Left renal pelvis (tissue), 4 donors: ENCODE data around the gene GRPEL2. TPM values are rescaled to one million over a fixed set of nuclear protein-coding genes. Genes with fewer than 3 reads are reported as not detected.
"Not testable (repeated sequence)": the region's sequence is repeated elsewhere in the genome, so short reads cannot be mapped to it uniquely, and the experiment has no call there.

Experiments used
- DNase-seq, 4 donors: peaks; one replicate each; pipeline ENCODE4 v3.0.0-alpha.2; 2013; ENCODE audit warnings: low read depth in 4 of 4, low spot score in 3 of 4
- polyA plus RNA-seq, 4 donors: library from polyadenylated mRNA; unstranded; fragments of 120-200 nt; gene quantifications; one replicate each; pipeline ENCODE4 v1.2.1, GENCODE V29; 2013; ENCODE audit not compliant: insufficient read length in 4 of 4

GRPEL2 gene
- polyA plus RNA-seq, 4 donors = 15.9 to 20.8 (median 18.5) TPM

- no peak for DNase-seq
Observed at GRCh38 chr5:149391524-149391923, 46.2 kb downstream of the GRPEL2 start.

GRCh38 chr5:149392718-149393117, 47.4 kb downstream of the GRPEL2 start:
- DNase-seq = no peak

GRCh38 chr5:149394996-149395395, 49.7 kb downstream of the GRPEL2 start:
- DNase-seq = not testable (repeated sequence)

- DNase-seq = no peak
Observed at GRCh38 chr5:149397530-149397929, 52.2 kb downstream of the GRPEL2 start.

- not testable (repeated sequence) for DNase-seq
Observed at GRCh38 chr5:149398747-149399266, 53.5 kb downstream of the GRPEL2 start.

GRCh38 chr5:149399775-149400174, 54.5 kb downstream of the GRPEL2 start:
- no peak for DNase-seq

GRCh38 chr5:149400304-149400703, 55.0 kb downstream of the GRPEL2 start:
- no peak for DNase-seq

- DNase-seq = no peak
Observed at GRCh38 chr5:149401051-149401450, 55.8 kb downstream of the GRPEL2 start.

- no peak for DNase-seq
Observed at GRCh38 chr5:149402291-149402690, 57.0 kb downstream of the GRPEL2 start.

Other genes starting within 250 kb of the GRPEL2 start
- gene ABLIM3, start 204.0 kb upstream of the GRPEL2 start, polyA plus RNA-seq = 1 to 10 TPM; 1.3 to 7.6 (median 2.2) TPM
- 10 to 100 TPM; 15.0 to 19.3 (median 17.5) TPM for gene AFAP1L1, start 73.6 kb upstream of the GRPEL2 start, polyA plus RNA-seq
- 10 to 100 TPM; 15.8 to 18.8 (median 18.3) TPM for gene PCYOX1L, start 12.5 kb downstream of the GRPEL2 start, polyA plus RNA-seq
- gene IL17B, start 33.8 kb downstream of the GRPEL2 start, polyA plus RNA-seq = 1 to 10 TPM in 3 of 4 donors, under 1 TPM in 1; 0.52 to 1.7 (median 1.4) TPM
- 100 to 1,000 TPM; 161 to 206 (median 183) TPM for gene CSNK1A1, start 205.9 kb downstream of the GRPEL2 start, polyA plus RNA-seq
- 1 to 10 TPM; 5.4 to 6.8 (median 5.9) TPM for gene ARHGEF37, start 236.0 kb downstream of the GRPEL2 start, polyA plus RNA-seq